ENCODE measurements around the gene SIL1.
"Not testable (repeated sequence)": the region's sequence is repeated elsewhere in the genome, so short reads cannot be mapped to it uniquely, and the experiment has no call there.

DNA sequence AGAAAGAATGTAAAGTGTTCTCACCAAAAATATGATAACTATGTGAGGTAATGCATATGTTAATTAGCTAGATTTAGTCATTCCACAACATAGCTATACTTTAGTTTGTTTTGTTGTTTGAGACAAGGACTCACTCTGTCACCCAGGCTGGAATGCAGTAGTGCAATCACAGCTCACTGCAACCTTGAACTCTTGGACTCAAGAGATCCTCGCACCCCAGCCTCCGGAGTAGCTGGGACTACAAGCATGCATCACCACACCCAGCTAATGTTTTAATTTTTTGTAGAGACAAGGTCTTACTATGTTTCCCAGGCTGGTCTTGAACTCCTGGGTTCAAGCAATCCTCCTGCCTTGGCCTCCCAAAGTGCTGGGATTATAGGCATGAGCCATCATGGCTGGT is 124.2 kb downstream of the SIL1 start:
- TF ChIP-seq CTCF (IDR thresholded peaks at IDR 0.05; ENCODE audit: insufficient read depth, low read depth, low read length); EZH2 (IDR thresholded peaks at IDR 0.05; ENCODE audit: insufficient read depth, low read length): not testable (repeated sequence)
